Endothelial cell of umbilical vein (primary cell): ENCODE data around the gene STK11IP. TPM values are rescaled to one million over a fixed set of nuclear protein-coding genes. Genes with fewer than 3 reads are reported as not detected.

Source experiments
- BruUV-seq: library from RNA; stranded (reverse); fragments of 400-500 nt; replicated peaks from 2 replicates; lab custom pipeline; 2021; lab: Mats Ljungman, UMichigan
- CTCF ChIA-PET: fragments of 300-600, 350-600 bp; sonication (Branson Sonifier 250); formaldehyde crosslinking; loops from one replicate; lab custom pipeline; 2021; ENCODE audit warnings: antibody characterized with exemption, inconsistent platforms; lab: Charles Lee
- POLR2A ChIA-PET: fragments of 300-600, 350-600 bp; sonication (Branson Sonifier 250); formaldehyde crosslinking; loops from one replicate; lab custom pipeline; 2021; ENCODE audit warnings: antibody characterized with exemption, inconsistent platforms; lab: Charles Lee
- DNase-seq: peaks from one replicate; pipeline ENCODE4 v3.0.0-alpha.2; 2011; ENCODE audit warnings: low read depth, low spot score
- FAIRE-seq: peaks from 2 replicates; lab custom pipeline; 2011; peaks lifted over from hg19 to GRCh38; lab: Jason Lieb, UNC
- H2AFZ ChIP-seq: 2 replicates; pipeline ENCODE4 v1.6.0; 2012; ENCODE audit warnings: low read depth, low read length, control low read depth, inconsistent platforms
- H3K27ac ChIP-seq: 2 replicates; pipeline ENCODE4 v1.5.1; 2011; ENCODE audit warnings: low read depth, mild to moderate bottlenecking, control low read depth, low read length, moderate library complexity; ENCODE audit not compliant: insufficient read depth
- H3K27me3 ChIP-seq, 2 experiments: 2 replicates each; pipeline versions ENCODE4 v1.6.0 to v1.6.1; 2011; ENCODE audit warnings: low read length in 2 of 2, mixed read lengths in 1 of 2; ENCODE audit not compliant: control insufficient read depth in 2 of 2, insufficient read depth in 2 of 2
- H3K36me3 ChIP-seq, 2 experiments: 2 replicates in 1 of 2; 3 replicates in 1 of 2; pipeline ENCODE4 v1.5.1; 2011; ENCODE audit warnings: low read length in 2 of 2, mild to moderate bottlenecking in 1 of 2, moderate library complexity in 1 of 2; ENCODE audit not compliant: control insufficient read depth in 2 of 2, insufficient read depth in 2 of 2; ENCODE audit errors: extremely low read depth in 1 of 2
- H3K4me1 ChIP-seq: 3 replicates; pipeline ENCODE4 v1.5.1; 2011; ENCODE audit warnings: mild to moderate bottlenecking, low read length; ENCODE audit not compliant: control insufficient read depth, insufficient read depth; ENCODE audit errors: extremely low read depth
- H3K4me2 ChIP-seq: 2 replicates; pipeline ENCODE4 v1.6.1; 2011; ENCODE audit warnings: low read length, control low read depth, mixed read lengths; ENCODE audit not compliant: insufficient read depth
- H3K4me3 ChIP-seq, 3 experiments: fragments of 200-600 bp in 1 of 3; sonication (generic), shearing (Covaris generic) in 1 of 3; replicated peaks in 1 of 3; 2 replicates each; pipeline ENCODE4 v1.5.1; 2011 to 2016; ENCODE audit warnings: control low read depth in 3 of 3, low read length in 3 of 3, mild to moderate bottlenecking in 2 of 3, inconsistent platforms in 1 of 3, low read depth in 1 of 3, moderate library complexity in 1 of 3; ENCODE audit not compliant: insufficient read depth in 1 of 3
- H3K79me2 ChIP-seq: 2 replicates; pipeline ENCODE4 v1.6.0; 2012; ENCODE audit warnings: low read length, inconsistent platforms; ENCODE audit not compliant: control insufficient read depth, insufficient read depth
- H3K9ac ChIP-seq: replicated peaks from 2 replicates; pipeline ENCODE3; 2011; ENCODE audit warnings: low read length, control low read depth; ENCODE audit not compliant: insufficient read depth; ENCODE audit errors: extremely low read depth
- H3K9me1 ChIP-seq: replicated peaks from 3 replicates; pipeline ENCODE4 v1.6.0; 2011; ENCODE audit warnings: mild to moderate bottlenecking, low read length; ENCODE audit not compliant: control insufficient read depth, insufficient read depth; ENCODE audit errors: extremely low read depth
- H3K9me3 ChIP-seq: replicated peaks from 2 replicates; pipeline ENCODE4 v1.5.1; 2012; ENCODE audit warnings: low read length, inconsistent platforms; ENCODE audit not compliant: control insufficient read depth, insufficient read depth
- H4K20me1 ChIP-seq: replicated peaks from 2 replicates; pipeline ENCODE3; 2011; ENCODE audit warnings: mild to moderate bottlenecking, low read length; ENCODE audit not compliant: control insufficient read depth, insufficient read depth; ENCODE audit errors: extremely low read depth
- EZH2 ChIP-seq: IDR thresholded peaks from 2 replicates; pipeline ENCODE4 v1.6.1; 2012; ENCODE audit warnings: borderline replicate concordance, low read depth, mild to moderate bottlenecking, moderate library complexity, low read length, inconsistent platforms; ENCODE audit not compliant: severe bottlenecking
- FOS ChIP-seq: IDR thresholded peaks from 2 replicates; pipeline ENCODE4 v1.6.1; 2011; ENCODE audit warnings: mild to moderate bottlenecking, low read length, moderate library complexity, borderline replicate concordance; ENCODE audit not compliant: insufficient read depth
- GATA2 ChIP-seq: IDR thresholded peaks from 2 replicates; pipeline ENCODE4 v1.7.0; 2011; ENCODE audit warnings: low read depth, mild to moderate bottlenecking, moderate library complexity, mixed read lengths, low read length; ENCODE audit not compliant: insufficient read length, insufficient read depth
- JUN ChIP-seq: IDR thresholded peaks from 2 replicates; pipeline ENCODE4 v1.6.1; 2011; ENCODE audit warnings: borderline replicate concordance, low read depth; ENCODE audit not compliant: insufficient read length, insufficient read depth
- MAX ChIP-seq: IDR thresholded peaks from 2 replicates; pipeline ENCODE4 v1.6.1; 2011; ENCODE audit not compliant: insufficient read depth, insufficient read length
- MYC ChIP-seq: IDR thresholded peaks from one replicate; pipeline ENCODE4 v1.6.1; 2011; ENCODE audit warnings: mild to moderate bottlenecking, low read depth, low read length
- POLR2A ChIP-seq: IDR thresholded peaks from 2 replicates; pipeline ENCODE4 v1.6.1; 2012; ENCODE audit warnings: low read depth, mild to moderate bottlenecking, control low read depth, low read length
- POLR2AphosphoS5 ChIP-seq: IDR thresholded peaks from 2 replicates; pipeline ENCODE4 v1.6.1; 2012; ENCODE audit warnings: low read depth, mild to moderate bottlenecking, control low read depth, low read length, moderate library complexity; ENCODE audit not compliant: insufficient read depth
- dilution Hi-C: fragments of 300-500 bp; cut with MboI; formaldehyde crosslinking; loops from one replicate; pipeline ENCODE4 v1.15.0; 2019; ENCODE audit warnings: low sequenced_read_pairs; ENCODE audit not compliant: extremely low pct_ligation_motif_present
- intact Hi-C: fragments of 100-400 bp; cut with micrococcal nuclease; formaldehyde crosslinking; loops from one replicate; pipeline ENCODE4 v1.10.0; 2022
- polyA plus RNA-seq, 4 experiments: library from polyadenylated mRNA; depleted of rRNA in 3 of 4; stranded (reverse) in 3 of 4; unstranded in 1 of 4; fragments of >200 nt; gene quantifications; 2 replicates each; pipeline versions ENCODE4 v1.2.1 to v1.2.3, GENCODE V29; 2011 to 2012; ENCODE audit warnings: missing spikeins in 1 of 4
- total RNA-seq: library from RNA; stranded (reverse); gene quantifications from 2 replicates; pipeline ENCODE4 v1.2.3, GENCODE V29; 2021
- TF ChIP-seq, protein P1 (sequence below), 2 donors: IDR thresholded peaks; 1 replicate in 1 of 2; 2 replicates in 1 of 2; pipeline ENCODE4 v1.5.1; 2011; ENCODE audit warnings: low read length in 2 of 2, mild to moderate bottlenecking in 2 of 2, moderate library complexity in 2 of 2, control low read depth in 1 of 2, inconsistent platforms in 1 of 2, low read depth in 1 of 2; ENCODE audit not compliant: insufficient read depth in 1 of 2; ENCODE audit errors: extremely low read depth in 1 of 2

STK11IP gene
- total and polyA plus RNA-seq, 2 donors (not counting 3 experiments of a cell fraction or from before 2014, with no cell fraction given): 17.7 to 19.2 TPM

DNA sequence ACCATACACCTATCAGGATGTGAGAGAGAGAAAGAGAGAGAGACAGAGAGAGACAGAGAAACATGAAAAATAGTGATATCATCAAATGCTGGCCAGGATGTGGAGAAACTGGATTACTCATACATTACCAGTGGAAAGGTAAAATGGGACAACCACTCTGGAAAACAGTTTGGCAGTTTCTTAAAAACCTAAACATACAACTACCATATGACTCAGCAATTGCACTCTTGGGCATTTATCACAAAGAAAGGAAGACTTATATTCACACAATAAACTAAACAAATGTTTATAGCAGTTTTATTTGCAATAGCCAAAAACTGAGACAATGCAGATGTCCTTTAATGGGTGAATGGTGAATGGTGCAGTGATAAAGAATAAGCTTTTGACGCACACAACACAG is 58.9 kb downstream of the STK11IP start:
- Histone ChIP-seq H2AFZ (no peak overlapping the region), H3K9ac (no peak overlapping the region), H3K9me1 (no peaks in the 10 kb centered on the region), H3K79me2 (no peaks in the 10 kb centered on the region), H3K36me3 (no peaks in the 10 kb centered on the region), H3K9me3 (no peaks in the 10 kb centered on the region), H3K4me3 (no peak overlapping the region), H3K27me3 (peaks cover 3% of the 10 kb centered on the region in 2 experiments), H3K27ac (no peak overlapping the region), H3K4me2 (no peak overlapping the region), H4K20me1 (no peaks in the 10 kb centered on the region), H3K4me1 (no peaks in the 10 kb centered on the region)
- intact Hi-C loops: no loop called here
- CTCF ChIA-PET: no interaction called here
- no peak for FAIRE-seq
- DNase-seq: no peak
- dilution Hi-C loops: no loop called here
- POLR2A ChIA-PET: no interaction called here
- TF ChIP-seq, protein P1, sequence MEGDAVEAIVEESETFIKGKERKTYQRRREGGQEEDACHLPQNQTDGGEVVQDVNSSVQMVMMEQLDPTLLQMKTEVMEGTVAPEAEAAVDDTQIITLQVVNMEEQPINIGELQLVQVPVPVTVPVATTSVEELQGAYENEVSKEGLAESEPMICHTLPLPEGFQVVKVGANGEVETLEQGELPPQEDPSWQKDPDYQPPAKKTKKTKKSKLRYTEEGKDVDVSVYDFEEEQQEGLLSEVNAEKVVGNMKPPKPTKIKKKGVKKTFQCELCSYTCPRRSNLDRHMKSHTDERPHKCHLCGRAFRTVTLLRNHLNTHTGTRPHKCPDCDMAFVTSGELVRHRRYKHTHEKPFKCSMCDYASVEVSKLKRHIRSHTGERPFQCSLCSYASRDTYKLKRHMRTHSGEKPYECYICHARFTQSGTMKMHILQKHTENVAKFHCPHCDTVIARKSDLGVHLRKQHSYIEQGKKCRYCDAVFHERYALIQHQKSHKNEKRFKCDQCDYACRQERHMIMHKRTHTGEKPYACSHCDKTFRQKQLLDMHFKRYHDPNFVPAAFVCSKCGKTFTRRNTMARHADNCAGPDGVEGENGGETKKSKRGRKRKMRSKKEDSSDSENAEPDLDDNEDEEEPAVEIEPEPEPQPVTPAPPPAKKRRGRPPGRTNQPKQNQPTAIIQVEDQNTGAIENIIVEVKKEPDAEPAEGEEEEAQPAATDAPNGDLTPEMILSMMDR (IDR thresholded peaks at IDR 0.05; ENCODE audit: extremely low read depth in 1 of 2, insufficient read depth in 1 of 2, low read depth in 1 of 2, low read length in 2 of 2): no peak
- no peak for TF ChIP-seq GATA2
- TF ChIP-seq FOS: no peak
- no peak for TF ChIP-seq POLR2A
- no peak for TF ChIP-seq JUN
- no peak for TF ChIP-seq MYC
- TF ChIP-seq EZH2: no peak
- no peak for TF ChIP-seq MAX
- TF ChIP-seq POLR2AphosphoS5: no peak
- BruUV-seq: no TSS peak
